Panc1 (cell line): ENCODE data around the gene CLEC4G.

Source experiments
- POLR2AphosphoS5 ChIP-seq: IDR thresholded peaks from 2 replicates; pipeline ENCODE4 v1.6.1; 2012; ENCODE audit warnings: mild to moderate bottlenecking, low read depth, low read length, moderate library complexity
- SIN3A ChIP-seq: IDR thresholded peaks from 2 replicates; pipeline ENCODE4 v1.6.1; 2012; ENCODE audit warnings: low read depth, mild to moderate bottlenecking, low read length, moderate library complexity, borderline replicate concordance; ENCODE audit not compliant: insufficient read depth
- TF ChIP-seq, protein P1 (sequence below), 2 experiments: IDR thresholded peaks; 2 replicates each; pipeline ENCODE4 v1.6.1; 2011 to 2012; ENCODE audit warnings: low read depth in 2 of 2, control low read depth in 1 of 2, low read length in 1 of 2, mild to moderate bottlenecking in 1 of 2, moderate library complexity in 1 of 2; ENCODE audit not compliant: insufficient read depth in 1 of 2
- TF ChIP-seq, protein P2 (sequence below): fragments of 450-650 bp; IDR thresholded peaks from 2 replicates; pipeline ENCODE4 v1.5.1; 2017; ENCODE audit warnings: mild to moderate bottlenecking

DNA sequence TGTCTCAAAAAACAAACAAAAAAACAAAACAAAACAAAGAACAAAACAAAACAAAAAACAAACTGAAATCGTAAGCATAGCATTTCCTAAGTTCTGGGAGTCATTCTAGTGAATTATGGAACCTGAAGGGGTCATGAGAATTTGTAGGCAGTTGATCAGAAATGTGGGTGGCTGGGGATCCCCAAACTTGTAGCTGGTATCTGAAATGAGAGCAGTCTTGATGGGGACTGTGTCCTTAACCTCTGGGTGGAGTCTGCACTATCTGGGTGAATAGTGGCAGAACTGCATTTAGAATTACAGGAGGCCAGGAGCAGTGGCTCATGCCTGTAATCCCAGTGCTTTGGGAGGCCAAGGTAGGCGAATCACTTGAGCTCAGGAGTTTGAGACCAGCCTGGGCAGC is 6.1 kb downstream of the CLEC4G start:
- TF ChIP-seq, protein P1, sequence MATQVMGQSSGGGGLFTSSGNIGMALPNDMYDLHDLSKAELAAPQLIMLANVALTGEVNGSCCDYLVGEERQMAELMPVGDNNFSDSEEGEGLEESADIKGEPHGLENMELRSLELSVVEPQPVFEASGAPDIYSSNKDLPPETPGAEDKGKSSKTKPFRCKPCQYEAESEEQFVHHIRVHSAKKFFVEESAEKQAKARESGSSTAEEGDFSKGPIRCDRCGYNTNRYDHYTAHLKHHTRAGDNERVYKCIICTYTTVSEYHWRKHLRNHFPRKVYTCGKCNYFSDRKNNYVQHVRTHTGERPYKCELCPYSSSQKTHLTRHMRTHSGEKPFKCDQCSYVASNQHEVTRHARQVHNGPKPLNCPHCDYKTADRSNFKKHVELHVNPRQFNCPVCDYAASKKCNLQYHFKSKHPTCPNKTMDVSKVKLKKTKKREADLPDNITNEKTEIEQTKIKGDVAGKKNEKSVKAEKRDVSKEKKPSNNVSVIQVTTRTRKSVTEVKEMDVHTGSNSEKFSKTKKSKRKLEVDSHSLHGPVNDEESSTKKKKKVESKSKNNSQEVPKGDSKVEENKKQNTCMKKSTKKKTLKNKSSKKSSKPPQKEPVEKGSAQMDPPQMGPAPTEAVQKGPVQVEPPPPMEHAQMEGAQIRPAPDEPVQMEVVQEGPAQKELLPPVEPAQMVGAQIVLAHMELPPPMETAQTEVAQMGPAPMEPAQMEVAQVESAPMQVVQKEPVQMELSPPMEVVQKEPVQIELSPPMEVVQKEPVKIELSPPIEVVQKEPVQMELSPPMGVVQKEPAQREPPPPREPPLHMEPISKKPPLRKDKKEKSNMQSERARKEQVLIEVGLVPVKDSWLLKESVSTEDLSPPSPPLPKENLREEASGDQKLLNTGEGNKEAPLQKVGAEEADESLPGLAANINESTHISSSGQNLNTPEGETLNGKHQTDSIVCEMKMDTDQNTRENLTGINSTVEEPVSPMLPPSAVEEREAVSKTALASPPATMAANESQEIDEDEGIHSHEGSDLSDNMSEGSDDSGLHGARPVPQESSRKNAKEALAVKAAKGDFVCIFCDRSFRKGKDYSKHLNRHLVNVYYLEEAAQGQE (IDR thresholded peaks at IDR 0.05; ENCODE audit: insufficient read depth in 1 of 2, low read depth in 2 of 2, low read length in 1 of 2): no peak
- TF ChIP-seq, protein P2, sequence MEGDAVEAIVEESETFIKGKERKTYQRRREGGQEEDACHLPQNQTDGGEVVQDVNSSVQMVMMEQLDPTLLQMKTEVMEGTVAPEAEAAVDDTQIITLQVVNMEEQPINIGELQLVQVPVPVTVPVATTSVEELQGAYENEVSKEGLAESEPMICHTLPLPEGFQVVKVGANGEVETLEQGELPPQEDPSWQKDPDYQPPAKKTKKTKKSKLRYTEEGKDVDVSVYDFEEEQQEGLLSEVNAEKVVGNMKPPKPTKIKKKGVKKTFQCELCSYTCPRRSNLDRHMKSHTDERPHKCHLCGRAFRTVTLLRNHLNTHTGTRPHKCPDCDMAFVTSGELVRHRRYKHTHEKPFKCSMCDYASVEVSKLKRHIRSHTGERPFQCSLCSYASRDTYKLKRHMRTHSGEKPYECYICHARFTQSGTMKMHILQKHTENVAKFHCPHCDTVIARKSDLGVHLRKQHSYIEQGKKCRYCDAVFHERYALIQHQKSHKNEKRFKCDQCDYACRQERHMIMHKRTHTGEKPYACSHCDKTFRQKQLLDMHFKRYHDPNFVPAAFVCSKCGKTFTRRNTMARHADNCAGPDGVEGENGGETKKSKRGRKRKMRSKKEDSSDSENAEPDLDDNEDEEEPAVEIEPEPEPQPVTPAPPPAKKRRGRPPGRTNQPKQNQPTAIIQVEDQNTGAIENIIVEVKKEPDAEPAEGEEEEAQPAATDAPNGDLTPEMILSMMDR: no peak
- no peak for TF ChIP-seq SIN3A
- no peak for TF ChIP-seq POLR2AphosphoS5
